Kidney (tissue), 14 donors: ENCODE results near the gene PPP2R1B. TPM values are rescaled to one million over a fixed set of nuclear protein-coding genes. Genes with fewer than 3 reads are reported as not detected.
"Not testable (repeated sequence)": the region's sequence is repeated elsewhere in the genome, so short reads cannot be mapped to it uniquely, and the experiment has no call there.

Source experiments
- DNase-seq, 5 donors: peaks; one replicate each; pipeline ENCODE4 v3.0.0-alpha.2; 2013 to 2020
- FAIRE-seq: peaks from 2 replicates; lab custom pipeline; 2012; peaks lifted over from hg19 to GRCh38; lab: Jason Lieb, UNC
- H3K27ac ChIP-seq, 2 donors: one replicate each; pipeline ENCODE4 v1.7.0; 2013; ENCODE audit warnings: low read depth in 2 of 2, low read length in 2 of 2, inconsistent platforms in 1 of 2
- H3K27me3 ChIP-seq: one replicate; pipeline ENCODE4 v1.7.1; 2013; ENCODE audit warnings: low read length, inconsistent platforms; ENCODE audit not compliant: control insufficient read depth, insufficient read depth
- H3K36me3 ChIP-seq, 3 donors: one replicate each; pipeline versions ENCODE4 v1.7.0 to v1.7.1; 2013; ENCODE audit warnings: low read length in 3 of 3, control low read depth in 1 of 3, inconsistent platforms in 1 of 3; ENCODE audit not compliant: insufficient read depth in 3 of 3, control insufficient read depth in 2 of 3
- H3K4me1 ChIP-seq, 3 donors: one replicate each; pipeline versions ENCODE4 v1.7.0 to v1.7.1; 2013; ENCODE audit warnings: low read length in 3 of 3, inconsistent platforms in 1 of 3, low read depth in 1 of 3; ENCODE audit not compliant: control insufficient read depth in 2 of 3, insufficient read depth in 2 of 3
- H3K4me3 ChIP-seq, 3 donors: one replicate each; pipeline versions ENCODE4 v1.7.0 to v1.8.1; 2013; ENCODE audit warnings: low read length in 3 of 3, control low read depth in 1 of 3, inconsistent platforms in 1 of 3
- H3K9ac ChIP-seq, 3 donors: one replicate each; pipeline versions ENCODE4 v1.7.0 to v1.7.1; 2013; ENCODE audit warnings: low read length in 3 of 3, control low read depth in 1 of 3, inconsistent platforms in 1 of 3
- H3K9me3 ChIP-seq, 3 donors: one replicate each; pipeline versions ENCODE4 v1.7.0 to v1.7.1; 2013; ENCODE audit warnings: low read length in 3 of 3, control low read depth in 1 of 3, inconsistent platforms in 1 of 3; ENCODE audit not compliant: control insufficient read depth in 2 of 3, insufficient read depth in 1 of 3
- intact Hi-C: fragments of 100-400 bp; cut with DNase I; formaldehyde crosslinking; loops from one replicate; pipeline ENCODE4 v1.11.1; 2022
- polyA plus RNA-seq: library from polyadenylated mRNA; stranded (reverse); fragments of 350-450 nt; fragmentation: Illumina TruSeq; extraction: RNeasy Lipid Tissue Mini Kit (QIAGEN cat#74804); gene quantifications from one replicate; pipeline ENCODE4 v1.2.3, GENCODE V29; 2014; ENCODE audit warnings: low read depth, low replicate concordance; ENCODE audit not compliant: insufficient read depth
- total RNA-seq: library from RNA; stranded (reverse); fragmentation: NEBNext Ultra II Directional; extraction: Animal tissue kit (Norgen Biotek cat#: 25700); gene quantifications from one replicate; pipeline ENCODE4 v1.2.1, GENCODE V29; 2021
- TF ChIP-seq, protein P1 (sequence below): IDR thresholded peaks from 3 replicates; pipeline ENCODE4 v1.5.1; 2012; ENCODE audit warnings: mild to moderate bottlenecking, moderate library complexity, borderline replicate concordance; ENCODE audit not compliant: insufficient read depth; ENCODE audit errors: extremely low read depth
- donor health status: control.
- donor health status: control.
- donor health status: control.
- donor health status: control.
- donor health status: control.
- donor health status: DM: yes; HTN: yes; CAD: no.
- donor health status: Normal renal cell carcinoma (clear cell type).

PPP2R1B gene
- total and polyA plus RNA-seq, 2 donors from 2014 or later: 11.7 to 35.5 TPM

DNA sequence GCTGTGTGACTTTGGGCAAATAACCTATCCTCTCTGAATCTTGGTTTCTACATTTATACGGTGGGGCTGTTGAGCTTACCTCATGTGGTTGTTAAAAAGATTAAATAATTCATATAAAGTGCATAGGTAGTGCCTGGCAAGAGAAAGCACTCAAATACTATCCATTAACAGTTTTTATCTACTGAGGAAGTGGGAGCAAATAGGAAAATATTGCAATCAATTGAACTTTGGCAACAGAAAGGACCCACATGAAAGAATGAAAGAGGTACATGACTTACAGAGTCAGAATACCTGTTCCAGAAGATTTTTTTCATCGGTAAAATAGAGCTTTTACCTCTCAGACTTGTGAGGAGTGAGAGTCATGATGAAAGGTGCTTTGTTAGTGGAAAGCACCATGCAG, 6.3 kb upstream of the PPP2R1B start:
- no peak overlapping the region for H3K27ac ChIP-seq
- H3K27me3 ChIP-seq: no peaks in the 10 kb centered on the region
- no peak overlapping the region for H3K4me3 ChIP-seq
- peaks cover 0 to 23% (median 5%) of the 10 kb centered on the region in 3 donors for H3K4me1 ChIP-seq
- DNase-seq (no peak), FAIRE-seq (no peak)
- H3K9ac ChIP-seq: no peak overlapping the region
- no peaks in the 10 kb centered on the region for H3K36me3 ChIP-seq
- H3K9me3 ChIP-seq: no peaks in the 10 kb centered on the region
- intact Hi-C loops: no loop called here
- TF ChIP-seq, protein P1, sequence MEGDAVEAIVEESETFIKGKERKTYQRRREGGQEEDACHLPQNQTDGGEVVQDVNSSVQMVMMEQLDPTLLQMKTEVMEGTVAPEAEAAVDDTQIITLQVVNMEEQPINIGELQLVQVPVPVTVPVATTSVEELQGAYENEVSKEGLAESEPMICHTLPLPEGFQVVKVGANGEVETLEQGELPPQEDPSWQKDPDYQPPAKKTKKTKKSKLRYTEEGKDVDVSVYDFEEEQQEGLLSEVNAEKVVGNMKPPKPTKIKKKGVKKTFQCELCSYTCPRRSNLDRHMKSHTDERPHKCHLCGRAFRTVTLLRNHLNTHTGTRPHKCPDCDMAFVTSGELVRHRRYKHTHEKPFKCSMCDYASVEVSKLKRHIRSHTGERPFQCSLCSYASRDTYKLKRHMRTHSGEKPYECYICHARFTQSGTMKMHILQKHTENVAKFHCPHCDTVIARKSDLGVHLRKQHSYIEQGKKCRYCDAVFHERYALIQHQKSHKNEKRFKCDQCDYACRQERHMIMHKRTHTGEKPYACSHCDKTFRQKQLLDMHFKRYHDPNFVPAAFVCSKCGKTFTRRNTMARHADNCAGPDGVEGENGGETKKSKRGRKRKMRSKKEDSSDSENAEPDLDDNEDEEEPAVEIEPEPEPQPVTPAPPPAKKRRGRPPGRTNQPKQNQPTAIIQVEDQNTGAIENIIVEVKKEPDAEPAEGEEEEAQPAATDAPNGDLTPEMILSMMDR: no peak

DNA sequence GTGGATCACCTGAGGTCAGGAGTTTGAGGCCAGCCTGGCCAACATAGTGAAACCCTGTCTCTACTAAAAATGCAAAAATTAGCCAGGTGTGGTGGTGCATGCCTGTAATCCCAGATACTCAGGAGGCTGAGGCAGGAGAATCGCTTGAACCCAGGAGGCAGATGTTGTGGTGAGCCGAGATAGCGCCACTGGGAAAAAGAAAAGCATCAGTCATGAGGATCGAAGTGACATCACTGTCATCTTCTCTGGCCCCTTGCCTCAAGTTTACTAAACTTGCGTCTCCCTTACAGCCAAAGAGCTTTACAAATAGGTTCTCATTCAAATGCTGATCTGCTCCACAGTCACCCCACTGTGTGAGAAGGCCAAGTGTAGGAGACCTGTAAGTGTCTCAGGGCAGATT, 5.0 kb upstream of the PPP2R1B start:
- H3K27ac ChIP-seq, intact Hi-C loops, DNase-seq, FAIRE-seq, H3K9me3 ChIP-seq, H3K27me3 ChIP-seq, H3K4me3 ChIP-seq, H3K9ac ChIP-seq, H3K36me3 ChIP-seq: not testable (repeated sequence)
- H3K4me1 ChIP-seq: peaks cover 0 to 17% (median 4%) of the 10 kb centered on the region in 3 donors

DNA sequence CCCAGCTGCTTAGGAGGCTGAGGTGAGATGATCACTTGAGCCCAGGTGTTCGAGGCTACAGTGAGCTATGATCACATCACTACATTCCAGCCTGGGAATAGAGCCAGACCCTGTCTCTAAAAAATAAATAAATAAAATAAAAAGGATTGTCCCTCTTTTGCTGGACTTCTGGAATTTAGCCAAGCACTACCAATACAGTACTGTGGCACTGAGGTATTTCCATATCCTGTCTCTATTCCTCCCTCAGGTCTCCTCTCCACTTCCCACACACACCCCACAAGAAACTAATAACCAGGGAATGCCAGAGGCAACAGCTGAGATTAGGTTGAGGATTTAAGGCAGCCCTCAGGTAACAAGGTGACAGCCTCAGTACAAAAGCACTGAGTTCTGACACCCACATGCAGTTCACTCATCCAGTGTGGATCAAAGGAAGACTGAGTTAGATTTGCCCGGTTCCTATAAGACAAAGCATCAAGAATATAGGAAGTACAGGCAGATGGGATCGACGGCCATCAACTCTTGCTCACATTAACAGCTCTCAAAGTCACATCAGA, 4.5 kb upstream of the PPP2R1B start:
- intact Hi-C loops: no loop called here
- no peaks in the 10 kb centered on the region for H3K36me3 ChIP-seq
- H3K4me1 ChIP-seq: peaks cover 0 to 17% (median 4%) of the 10 kb centered on the region in 3 donors
- H3K27ac ChIP-seq: no peak overlapping the region
- no peaks in the 10 kb centered on the region for H3K27me3 ChIP-seq
- H3K4me3 ChIP-seq: no peak overlapping the region
- no peaks in the 10 kb centered on the region for H3K9me3 ChIP-seq
- DNase-seq (peak in 1 of 5 donors; percentile 10), FAIRE-seq (no peak)
- H3K9ac ChIP-seq: no peak overlapping the region
- TF ChIP-seq, protein P1: no peak

DNA sequence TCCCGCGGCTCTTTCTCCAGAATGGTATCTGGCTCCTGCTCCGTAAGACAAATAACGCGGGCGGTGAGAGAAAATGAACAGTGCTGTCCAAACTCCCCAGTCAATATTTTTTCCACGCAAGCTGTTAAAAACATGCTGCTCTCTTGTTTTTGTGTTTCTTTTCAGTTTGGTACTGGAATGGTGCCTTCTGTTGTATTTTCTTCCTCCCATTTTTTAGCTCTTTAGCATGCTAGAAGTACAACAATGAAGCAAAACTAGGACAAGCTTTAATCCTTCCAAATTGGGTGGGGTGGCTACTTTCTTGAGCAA, 599 bp upstream of the PPP2R1B start:
- no peaks in the 10 kb centered on the region for H3K27me3 ChIP-seq
- no peaks in the 10 kb centered on the region for H3K9me3 ChIP-seq
- FAIRE-seq: no peak
- TF ChIP-seq, protein P1: no peak
- intact Hi-C loops: no loop called here
- no peak for DNase-seq
- peak overlapping the region; percentile 82 to 93 (median 85) for H3K4me3 ChIP-seq
- peaks cover 4 to 18% (median 6%) of the 10 kb centered on the region in 3 donors for H3K4me1 ChIP-seq
- peak overlapping the region; percentile 77 to 98 (median 88) for H3K9ac ChIP-seq
- peak overlapping the region; percentile 94 to 98 for H3K27ac ChIP-seq
- peaks cover 3 to 5% (median 4%) of the 10 kb centered on the region in 3 donors for H3K36me3 ChIP-seq
